Measurements from ENCODE around the gene DLEC1.
A peak's percentile ranks its signal among the peaks of the same experiment; 100 is the strongest.

The DLEC1 gene

DNA sequence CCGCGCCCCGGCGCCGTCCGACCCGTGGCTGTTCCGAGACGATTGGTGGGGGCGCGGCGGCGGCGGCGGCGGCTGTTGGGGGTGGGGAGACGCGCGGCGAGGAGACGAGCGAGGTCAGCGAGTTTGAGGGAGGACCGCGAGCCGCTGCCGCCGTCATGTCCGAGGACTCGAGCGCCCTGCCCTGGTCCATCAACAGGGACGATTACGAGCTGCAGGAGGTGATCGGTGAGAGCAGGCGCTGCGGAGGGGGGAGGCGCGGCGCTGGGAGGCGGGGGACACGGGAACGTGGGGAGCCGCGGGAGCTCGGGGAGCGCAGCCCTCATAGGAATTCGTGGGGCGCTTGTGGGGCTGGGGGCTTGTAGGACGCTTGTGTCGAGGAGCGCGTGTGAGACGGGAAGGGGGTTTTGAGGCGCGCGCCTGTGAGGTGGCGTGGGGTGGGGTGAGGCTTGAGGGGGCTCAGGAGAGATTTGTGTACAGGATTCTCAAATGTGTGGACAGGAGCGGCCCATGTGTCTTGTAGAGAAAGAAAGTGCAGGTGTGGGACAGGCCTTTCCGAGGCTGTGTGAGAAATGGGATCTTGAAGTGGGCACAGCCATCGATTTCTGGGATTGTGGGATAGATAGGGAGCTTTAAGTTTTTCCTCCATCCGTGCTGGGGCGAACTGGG, 126.8 kb downstream of the DLEC1 start:
- H3K4me1 ChIP-seq (ENCODE audit: insufficient read depth, poor library complexity, severe bottlenecking): peaks cover 30% of the 10 kb centered on the region
- H3K4me3 ChIP-seq (ENCODE audit: severe bottlenecking): peak overlapping the region; percentile 80
- H3K27ac ChIP-seq (ENCODE audit: poor library complexity, severe bottlenecking): peak overlapping the region; percentile 91
- no peaks in the 10 kb centered on the region for H3K9me3 ChIP-seq (ENCODE audit: severe bottlenecking)
- DNase-seq (ENCODE audit: low spot score) (peak; percentile 74), ATAC-seq (ENCODE audit: low read depth) (peak; percentile 10)
- TF ChIP-seq, protein P1, sequence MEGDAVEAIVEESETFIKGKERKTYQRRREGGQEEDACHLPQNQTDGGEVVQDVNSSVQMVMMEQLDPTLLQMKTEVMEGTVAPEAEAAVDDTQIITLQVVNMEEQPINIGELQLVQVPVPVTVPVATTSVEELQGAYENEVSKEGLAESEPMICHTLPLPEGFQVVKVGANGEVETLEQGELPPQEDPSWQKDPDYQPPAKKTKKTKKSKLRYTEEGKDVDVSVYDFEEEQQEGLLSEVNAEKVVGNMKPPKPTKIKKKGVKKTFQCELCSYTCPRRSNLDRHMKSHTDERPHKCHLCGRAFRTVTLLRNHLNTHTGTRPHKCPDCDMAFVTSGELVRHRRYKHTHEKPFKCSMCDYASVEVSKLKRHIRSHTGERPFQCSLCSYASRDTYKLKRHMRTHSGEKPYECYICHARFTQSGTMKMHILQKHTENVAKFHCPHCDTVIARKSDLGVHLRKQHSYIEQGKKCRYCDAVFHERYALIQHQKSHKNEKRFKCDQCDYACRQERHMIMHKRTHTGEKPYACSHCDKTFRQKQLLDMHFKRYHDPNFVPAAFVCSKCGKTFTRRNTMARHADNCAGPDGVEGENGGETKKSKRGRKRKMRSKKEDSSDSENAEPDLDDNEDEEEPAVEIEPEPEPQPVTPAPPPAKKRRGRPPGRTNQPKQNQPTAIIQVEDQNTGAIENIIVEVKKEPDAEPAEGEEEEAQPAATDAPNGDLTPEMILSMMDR (IDR thresholded peaks at IDR 0.05; ENCODE audit: poor library complexity, severe bottlenecking): no peak
- H3K36me3 ChIP-seq (ENCODE audit: low read depth): no peaks in the 10 kb centered on the region
- H3K27me3 ChIP-seq (ENCODE audit: insufficient read depth, poor library complexity, severe bottlenecking): no peaks in the 10 kb centered on the region

DNA sequence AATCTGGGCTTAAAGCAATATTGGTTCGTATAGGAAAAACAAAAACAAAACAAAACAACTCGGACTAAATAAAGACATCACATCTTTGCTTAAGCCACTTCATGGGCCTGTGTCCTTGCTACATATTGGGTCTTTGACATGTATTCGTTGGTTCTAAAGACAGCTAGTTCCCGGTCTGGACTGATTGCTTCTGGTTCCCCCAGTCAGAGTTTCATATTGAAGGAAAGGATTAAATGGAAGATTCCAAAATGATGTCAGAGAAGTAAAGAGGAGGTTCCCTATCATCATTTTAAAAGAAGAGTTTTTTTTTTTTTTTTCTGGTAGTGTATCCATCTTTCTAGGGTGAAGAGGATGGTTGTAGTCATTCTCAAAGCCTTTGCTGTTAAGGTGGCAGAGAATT, 128.6 kb downstream of the DLEC1 start:
- ATAC-seq (ENCODE audit: low read depth) (no peak), DNase-seq (ENCODE audit: low spot score) (no peak)
- H3K27me3 ChIP-seq (ENCODE audit: insufficient read depth, poor library complexity, severe bottlenecking): no peaks in the 10 kb centered on the region
- H3K36me3 ChIP-seq (ENCODE audit: low read depth): no peaks in the 10 kb centered on the region; the same call in 1 of the 2 replicates
- peak overlapping the region; percentile 80 for H3K4me3 ChIP-seq (ENCODE audit: severe bottlenecking)
- peaks cover 30% of the 10 kb centered on the region for H3K4me1 ChIP-seq (ENCODE audit: insufficient read depth, poor library complexity, severe bottlenecking)
- no peaks in the 10 kb centered on the region for H3K9me3 ChIP-seq (ENCODE audit: severe bottlenecking)
- H3K27ac ChIP-seq (ENCODE audit: poor library complexity, severe bottlenecking): peak overlapping the region; percentile 91
- TF ChIP-seq, protein P1 (IDR thresholded peaks at IDR 0.05; ENCODE audit: poor library complexity, severe bottlenecking): no peak

- peak overlapping the region; percentile 3 for H3K4me3 ChIP-seq (ENCODE audit: severe bottlenecking)
These were observed 129.4 kb downstream of the DLEC1 start for GRCh38 chr3:38168151-38169026.

GRCh38 chr3:38169027-38169317, 130.0 kb downstream of the DLEC1 start:
- Histone ChIP-seq H3K9me3 (ENCODE audit: severe bottlenecking) (no peaks in the 10 kb centered on the region), H3K27ac (ENCODE audit: poor library complexity, severe bottlenecking) (peak overlapping the region; percentile 91), H3K4me1 (ENCODE audit: insufficient read depth, poor library complexity, severe bottlenecking) (peaks cover 37% of the 10 kb centered on the region), H3K36me3 (ENCODE audit: low read depth) (peaks cover 6% of the 10 kb centered on the region; the same call in 1 of the 2 replicates), H3K4me3 (ENCODE audit: severe bottlenecking) (peak overlapping the region; percentile 1), H3K27me3 (ENCODE audit: insufficient read depth, poor library complexity, severe bottlenecking) (no peaks in the 10 kb centered on the region)
- no peak for DNase-seq (ENCODE audit: low spot score)
- TF ChIP-seq, protein P1 (IDR thresholded peaks at IDR 0.05; ENCODE audit: poor library complexity, severe bottlenecking): no peak
- no peak for ATAC-seq (ENCODE audit: low read depth)

More at GRCh38 chr3:38168151-38169026, 129.4 kb downstream of the DLEC1 start:
- TF ChIP-seq, protein P1 (IDR thresholded peaks at IDR 0.05; ENCODE audit: poor library complexity, severe bottlenecking): no peak
- peak; percentile 24; the same call in 2 of the 3 replicates for ATAC-seq (ENCODE audit: low read depth)
- Histone ChIP-seq H3K27me3 (ENCODE audit: insufficient read depth, poor library complexity, severe bottlenecking) (no peaks in the 10 kb centered on the region), H3K4me1 (ENCODE audit: insufficient read depth, poor library complexity, severe bottlenecking) (peaks cover 33% of the 10 kb centered on the region), H3K27ac (ENCODE audit: poor library complexity, severe bottlenecking) (peak overlapping the region; percentile 91), H3K36me3 (ENCODE audit: low read depth) (peaks cover 6% of the 10 kb centered on the region; the same call in 1 of the 2 replicates), H3K9me3 (ENCODE audit: severe bottlenecking) (no peaks in the 10 kb centered on the region)
- peak; percentile 77 for DNase-seq (ENCODE audit: low spot score)
